Common myeloid progenitor, CD34-positive (primary cell): ENCODE data around the gene ETV4.

Source experiments
- CTCF ChIA-PET: fragments of 350-600 bp; sonication (Branson Sonifier 250); formaldehyde crosslinking; loops from one replicate; lab custom pipeline; 2021; ENCODE audit warnings: antibody characterized with exemption; lab: Charles Lee
- POLR2A ChIA-PET: fragments of 350-600 bp; sonication (Branson Sonifier 250); formaldehyde crosslinking; loops from one replicate; lab custom pipeline; 2021; ENCODE audit warnings: antibody characterized with exemption; lab: Charles Lee
- DNase-seq, 3 donors: peaks; one replicate each; pipeline versions ENCODE4 v3.0.0 to v3.0.0-alpha.2; 2013
- H3K27ac ChIP-seq, 2 experiments: 1 replicate in 1 of 2; 2 replicates in 1 of 2; pipeline ENCODE4 v1.7.0; 2013; ENCODE audit warnings: inconsistent platforms in 2 of 2, low read length in 2 of 2, mild to moderate bottlenecking in 2 of 2, low read depth in 1 of 2, moderate library complexity in 1 of 2; ENCODE audit not compliant: severe bottlenecking in 2 of 2, insufficient read depth in 1 of 2, poor library complexity in 1 of 2
- H3K27me3 ChIP-seq, 5 experiments: replicated peaks in 2 of 5; 1 replicate in 3 of 5; 2 replicates in 2 of 5; pipeline versions ENCODE4 v1.6.1 to v1.7.0; 2013; ENCODE audit warnings: low read length in 4 of 5, mild to moderate bottlenecking in 2 of 5, moderate library complexity in 2 of 5, inconsistent platforms in 1 of 5; ENCODE audit not compliant: insufficient read depth in 5 of 5, control insufficient read depth in 4 of 5
- H3K36me3 ChIP-seq, 4 experiments: 1 replicate in 2 of 4; 2 replicates in 2 of 4; pipeline versions ENCODE4 v1.6.1 to v1.7.0; 2013; ENCODE audit warnings: low read length in 3 of 4, control low read depth in 1 of 4, mild to moderate bottlenecking in 1 of 4; ENCODE audit not compliant: control insufficient read depth in 4 of 4, insufficient read depth in 4 of 4
- H3K4me1 ChIP-seq, 4 experiments: 1 replicate in 3 of 4; 2 replicates in 1 of 4; pipeline versions ENCODE4 v1.6.1 to v1.7.1; 2013; ENCODE audit warnings: low read length in 3 of 4, mild to moderate bottlenecking in 3 of 4, control low read depth in 1 of 4, inconsistent platforms in 1 of 4, moderate library complexity in 1 of 4; ENCODE audit not compliant: control insufficient read depth in 4 of 4, insufficient read depth in 4 of 4; ENCODE audit errors: control extremely low read depth in 1 of 4
- H3K4me3 ChIP-seq, 7 experiments: 1 replicate in 4 of 7; 2 replicates in 3 of 7; pipeline versions ENCODE4 v1.5.1 to v1.7.0; 2013; ENCODE audit warnings: mild to moderate bottlenecking in 7 of 7, low read length in 6 of 7, moderate library complexity in 6 of 7, inconsistent platforms in 2 of 7, low read depth in 2 of 7, control low read depth in 1 of 7; ENCODE audit not compliant: insufficient read depth in 4 of 7, control insufficient read depth in 1 of 7; ENCODE audit errors: extremely low read depth in 1 of 7
- H3K9me3 ChIP-seq, 5 experiments: 1 replicate in 4 of 5; 2 replicates in 1 of 5; pipeline versions ENCODE4 v1.6.1 to v1.7.1; 2013; ENCODE audit warnings: low read length in 4 of 5, mild to moderate bottlenecking in 2 of 5, inconsistent platforms in 1 of 5, low read depth in 1 of 5, moderate library complexity in 1 of 5; ENCODE audit not compliant: control insufficient read depth in 4 of 5, insufficient read depth in 2 of 5; ENCODE audit errors: control extremely low read depth in 1 of 5
- WGBS: methylation state at CpG from one replicate; pipeline ENCODE4 v1.1.5; 2013; ENCODE audit not compliant: insufficient coverage; 5-methylcytosine and 5-hydroxymethylcytosine counted together

ETV4 gene

DNA sequence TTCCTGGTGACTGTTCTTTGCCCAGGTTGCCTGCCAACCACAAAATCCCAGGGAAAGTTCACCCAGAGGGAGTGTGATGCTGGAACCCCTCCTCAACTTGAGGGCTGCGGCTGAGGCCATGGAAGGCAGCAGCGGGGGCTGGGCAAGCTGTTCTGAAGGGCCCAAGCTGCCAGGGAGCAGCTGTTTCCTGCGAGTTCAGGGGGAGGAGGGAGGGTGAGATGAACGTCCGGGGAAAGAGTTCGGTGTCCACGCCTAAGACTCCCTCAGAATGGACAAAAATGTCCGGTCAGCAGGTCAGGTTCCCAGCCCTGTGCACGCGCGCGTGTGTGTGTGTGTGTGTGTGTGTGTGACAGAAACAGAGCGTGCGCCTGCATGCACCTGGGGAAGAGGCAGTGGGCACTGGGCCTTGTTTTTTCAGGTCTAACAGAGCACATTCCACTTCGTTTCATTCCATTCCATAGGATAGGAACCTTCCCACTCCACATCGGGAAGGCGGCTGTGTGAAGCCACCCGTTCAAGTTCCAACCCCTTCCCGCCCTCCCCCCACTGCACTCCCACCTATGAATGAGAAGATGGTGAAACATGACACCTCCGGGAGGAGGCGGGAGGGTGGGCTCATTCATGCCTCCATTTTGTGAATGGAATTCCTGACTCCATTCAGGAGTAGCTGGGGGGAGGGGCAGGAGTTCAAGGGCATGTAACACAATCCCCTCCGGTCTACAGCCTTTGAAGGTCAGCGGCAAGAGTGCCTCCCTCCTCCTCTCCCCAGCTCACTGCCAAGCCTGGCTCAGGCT, 15.7 kb downstream of the ETV4 start:
- WGBS = 48% methylated on average over 4 of the region's 23 CpGs
- H3K36me3 ChIP-seq = peaks cover 0 to 23% (median 19%) of the 10 kb centered on the region in 4 experiments
- ChIA-PET CTCF (interaction anchor here (1.0 to 1.5 kb wide), 5 partner anchors 9 to 23 kb away, joined by 3 to 6 read pairs (median 4); no protein-coding TSS in a partner anchor), POLR2A (interaction anchor here (0.6 to 0.7 kb wide), 2 partner anchors 40 to 149 kb away, joined by 3 to 7 read pairs; no protein-coding TSS in a partner anchor)
- H3K9me3 ChIP-seq = no peaks in the 10 kb centered on the region
- H3K27me3 ChIP-seq = no peaks in the 10 kb centered on the region
- H3K4me3 ChIP-seq = peak overlapping the region in 2 of 7 experiments; percentile 23 to 26
- no peak overlapping the region for H3K27ac ChIP-seq
- peaks cover 0 to 21% (median 14%) of the 10 kb centered on the region in 4 experiments for H3K4me1 ChIP-seq
- peak in 2 of 3 donors; percentile 48 to 60 for DNase-seq

DNA sequence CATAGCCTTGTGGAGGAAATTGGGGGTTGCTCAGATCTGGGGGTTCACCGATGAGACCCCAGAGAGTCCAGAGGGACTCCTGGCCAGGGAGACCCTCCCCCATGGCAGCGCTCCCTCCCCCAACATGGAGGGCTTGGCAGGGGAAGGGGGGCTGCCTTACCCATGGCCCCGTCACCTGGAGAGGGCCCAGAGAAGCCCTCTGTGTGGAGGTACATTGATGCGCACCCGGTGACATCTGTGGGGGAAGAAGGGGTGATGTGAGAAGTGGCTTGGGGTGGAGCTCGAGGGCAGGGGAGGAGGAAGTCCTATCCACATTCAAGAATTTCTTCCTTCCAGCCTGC, 16.2 kb downstream of the ETV4 start:
- POLR2A ChIA-PET = no interaction called here
- H3K9me3 ChIP-seq = no peaks in the 10 kb centered on the region
- peaks cover 0 to 21% (median 14%) of the 10 kb centered on the region in 4 experiments for H3K4me1 ChIP-seq
- WGBS = 20% methylated on average over 1 of the region's 6 CpGs
- no peak overlapping the region for H3K27ac ChIP-seq
- CTCF ChIA-PET = interaction anchor here (1.2 to 1.5 kb wide), 3 partner anchors 10 to 23 kb away, joined by 3 to 6 read pairs (median 5); no protein-coding TSS in a partner anchor
- no peaks in the 10 kb centered on the region for H3K27me3 ChIP-seq
- H3K36me3 ChIP-seq = peaks cover 0 to 29% (median 21%) of the 10 kb centered on the region in 4 experiments
- DNase-seq = peak in 1 of 3 donors; percentile 44
- no peak overlapping the region for H3K4me3 ChIP-seq

GRCh38 chr17:43528988-43529814, 16.9 kb downstream of the ETV4 start:
- Histone ChIP-seq H3K27me3 (no peaks in the 10 kb centered on the region), H3K36me3 (peaks cover 4 to 36% (median 27%) of the 10 kb centered on the region in 4 experiments), H3K4me1 (peaks cover 0 to 21% (median 14%) of the 10 kb centered on the region in 4 experiments), H3K4me3 (no peak overlapping the region), H3K27ac (no peak overlapping the region), H3K9me3 (no peaks in the 10 kb centered on the region)
- WGBS = 89% methylated on average over 17 of the region's 20 CpGs
- DNase-seq = no peak
- CTCF ChIA-PET = interaction anchor here (1.3 to 1.6 kb wide), 3 partner anchors 9 to 18 kb away, joined by 5 to 6 read pairs (median 6); no protein-coding TSS in a partner anchor
- POLR2A ChIA-PET = no interaction called here

- Histone ChIP-seq H3K4me1 (peaks cover 0 to 21% (median 14%) of the 10 kb centered on the region in 4 experiments), H3K4me3 (no peak overlapping the region), H3K27me3 (no peaks in the 10 kb centered on the region), H3K9me3 (no peaks in the 10 kb centered on the region), H3K36me3 (peaks cover 10 to 43% (median 33%) of the 10 kb centered on the region in 4 experiments), H3K27ac (no peak overlapping the region)
- CTCF ChIA-PET = interaction anchor here (1.6 kb wide), 1 partner anchor 9 kb away, joined by 6 read pairs; no protein-coding TSS in a partner anchor
- DNase-seq = no peak
- POLR2A ChIA-PET = no interaction called here
- 98% methylated on average over 8 of the region's 13 CpGs for WGBS
Measured at GRCh38 chr17:43528319-43528987, 17.7 kb downstream of the ETV4 start.

DNA sequence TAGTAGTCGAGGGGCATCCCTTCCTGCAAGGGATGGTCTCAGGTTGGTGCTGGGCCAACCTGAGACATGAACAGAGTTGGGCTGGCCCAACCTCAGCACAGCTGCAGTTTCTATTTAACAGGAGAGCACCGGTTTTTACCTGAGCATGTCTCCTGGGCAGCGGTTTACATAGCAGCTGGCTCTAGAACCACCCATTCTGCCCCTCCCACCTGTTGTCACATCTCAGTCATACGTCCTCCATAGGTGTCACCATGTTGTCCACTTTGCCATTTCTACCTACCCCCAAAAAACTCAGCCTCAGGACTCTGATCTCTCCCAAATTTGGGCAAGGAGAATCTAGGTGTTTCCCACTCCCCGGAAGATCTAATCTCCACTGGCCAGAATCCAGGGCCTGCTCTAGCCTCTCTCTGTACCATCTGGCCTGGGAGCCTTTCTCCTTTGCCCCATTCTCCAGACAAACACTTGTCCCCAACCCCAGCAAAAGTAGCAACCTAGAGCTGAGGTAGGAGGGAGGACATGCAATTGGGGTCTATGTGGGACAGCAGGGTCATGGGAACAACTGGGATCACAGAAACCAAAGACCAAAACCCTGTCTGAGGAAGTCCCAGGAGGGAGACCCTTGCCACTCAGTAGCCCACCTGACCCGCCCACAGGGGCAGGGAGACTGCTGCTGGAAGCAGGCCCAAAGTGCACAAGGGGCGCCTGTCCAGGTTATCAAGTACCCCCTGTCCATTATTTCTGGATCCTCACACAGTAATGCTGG, 19.1 kb downstream of the ETV4 start:
- H3K4me1 ChIP-seq = peaks cover 0 to 21% (median 14%) of the 10 kb centered on the region in 4 experiments
- ChIA-PET CTCF (interaction anchor here (1.1 to 1.6 kb wide), 3 partner anchors 12 to 234 kb away, joined by 3 to 6 read pairs (median 4); no protein-coding TSS in a partner anchor), POLR2A (no interaction called here)
- 100% methylated on average over 5 of the region's 7 CpGs for WGBS
- H3K36me3 ChIP-seq = peaks cover 13 to 52% (median 39%) of the 10 kb centered on the region in 4 experiments
- H3K4me3 ChIP-seq = no peak overlapping the region
- H3K27me3 ChIP-seq = no peaks in the 10 kb centered on the region
- DNase-seq = no peak
- no peak overlapping the region for H3K27ac ChIP-seq
- H3K9me3 ChIP-seq = no peaks in the 10 kb centered on the region

GRCh38 chr17:43524945-43525575, 21.1 kb downstream of the ETV4 start:
- Histone ChIP-seq H3K27ac (no peak overlapping the region), H3K9me3 (no peaks in the 10 kb centered on the region), H3K4me1 (peaks cover 0 to 6% (median 5%) of the 10 kb centered on the region in 4 experiments), H3K4me3 (no peak overlapping the region), H3K27me3 (no peaks in the 10 kb centered on the region), H3K36me3 (peaks cover 30 to 71% (median 51%) of the 10 kb centered on the region in 4 experiments)
- ChIA-PET POLR2A (no interaction called here), CTCF (interaction anchor here (2.3 kb wide), 1 partner anchor 10 kb away, joined by 4 read pairs; no protein-coding TSS in a partner anchor)
- no peak for DNase-seq
- WGBS = 92% methylated on average over 8 of the region's 8 CpGs
